SU-DHL-6 (cell line): ENCODE measurements around the gene ZNF726.

ENCODE experiments used
- CTCF ChIP-seq: fragments of 200-600 bp; sonication (generic); IDR thresholded peaks from one replicate; pipeline ENCODE4 v1.5.1; 2017; ENCODE audit warnings: antibody characterized with exemption, mild to moderate bottlenecking, low read length, moderate library complexity; ENCODE audit not compliant: insufficient read depth, poor library complexity, severe bottlenecking
- EZH2phosphoT487 ChIP-seq: fragments of 200-600 bp; sonication (generic), shearing (Covaris generic); conservative IDR thresholded peaks from 2 replicates; pipeline ENCODE4 v1.6.1; 2018; ENCODE audit warnings: mild to moderate bottlenecking, antibody characterized with exemption, low read length, moderate library complexity, mixed read lengths

GRCh38 chr19:23974941-23975340 lies 60.3 kb downstream of the ZNF726 start:
- no peak for TF ChIP-seq EZH2phosphoT487
- no peak for TF ChIP-seq CTCF
